Gastroesophageal sphincter (tissue), 3 donors: ENCODE results near the gene MXI1.

Experiments used
- POLR2A ChIP-seq, 2 donors: fragments of 450-650 bp; IDR thresholded peaks; one replicate each; pipeline ENCODE4 v1.6.1; 2017; ENCODE audit warnings: antibody characterized with exemption in 2 of 2, mild to moderate bottlenecking in 2 of 2, moderate library complexity in 1 of 2
- POLR2AphosphoS5 ChIP-seq: sonication (generic); formaldehyde crosslinking; IDR thresholded peaks from one replicate; pipeline ENCODE4 v1.6.1; 2017; ENCODE audit warnings: antibody characterized with exemption
- TF ChIP-seq, protein P1 (sequence below), 4 experiments: fragments of 200-600 bp in 2 of 4; fragments of 450-650 bp in 2 of 4; sonication (generic) in 1 of 4; IDR thresholded peaks; one replicate each; pipeline ENCODE4 v1.5.1; 2017 to 2019; ENCODE audit warnings: antibody characterized with exemption in 4 of 4, mild to moderate bottlenecking in 2 of 4, moderate library complexity in 2 of 4

DNA sequence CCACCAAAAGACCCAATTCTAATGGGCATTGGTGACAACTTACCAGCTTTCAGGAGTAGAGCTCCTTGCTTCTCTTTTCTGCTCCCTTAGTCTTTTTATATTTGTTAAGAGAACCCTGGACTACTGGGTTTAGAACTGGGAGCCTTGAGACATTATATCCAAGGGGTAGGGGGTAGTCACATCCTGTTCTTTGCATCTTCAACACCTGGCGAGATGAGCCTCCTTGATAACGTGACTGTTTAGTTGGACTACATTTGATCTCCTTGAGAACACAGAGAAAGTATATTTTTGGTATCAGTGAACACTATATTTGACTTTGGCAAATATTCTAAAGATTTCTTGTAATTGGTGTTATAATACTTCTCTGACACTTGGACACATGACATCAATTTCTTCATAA lies 106.3 kb downstream of the MXI1 start:
- TF ChIP-seq, protein P1, sequence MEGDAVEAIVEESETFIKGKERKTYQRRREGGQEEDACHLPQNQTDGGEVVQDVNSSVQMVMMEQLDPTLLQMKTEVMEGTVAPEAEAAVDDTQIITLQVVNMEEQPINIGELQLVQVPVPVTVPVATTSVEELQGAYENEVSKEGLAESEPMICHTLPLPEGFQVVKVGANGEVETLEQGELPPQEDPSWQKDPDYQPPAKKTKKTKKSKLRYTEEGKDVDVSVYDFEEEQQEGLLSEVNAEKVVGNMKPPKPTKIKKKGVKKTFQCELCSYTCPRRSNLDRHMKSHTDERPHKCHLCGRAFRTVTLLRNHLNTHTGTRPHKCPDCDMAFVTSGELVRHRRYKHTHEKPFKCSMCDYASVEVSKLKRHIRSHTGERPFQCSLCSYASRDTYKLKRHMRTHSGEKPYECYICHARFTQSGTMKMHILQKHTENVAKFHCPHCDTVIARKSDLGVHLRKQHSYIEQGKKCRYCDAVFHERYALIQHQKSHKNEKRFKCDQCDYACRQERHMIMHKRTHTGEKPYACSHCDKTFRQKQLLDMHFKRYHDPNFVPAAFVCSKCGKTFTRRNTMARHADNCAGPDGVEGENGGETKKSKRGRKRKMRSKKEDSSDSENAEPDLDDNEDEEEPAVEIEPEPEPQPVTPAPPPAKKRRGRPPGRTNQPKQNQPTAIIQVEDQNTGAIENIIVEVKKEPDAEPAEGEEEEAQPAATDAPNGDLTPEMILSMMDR (IDR thresholded peaks at IDR 0.05) = no peak
- TF ChIP-seq POLR2A (IDR thresholded peaks at IDR 0.05) (no peak), POLR2AphosphoS5 (no peak)
